Effector CD8-positive, alpha-beta T cell (primary cell): Measurements from ENCODE around the gene SPRR1A.
"Not testable (repeated sequence)": the region's sequence is repeated elsewhere in the genome, so short reads cannot be mapped to it uniquely, and the experiment has no call there.

Experiments used
- DNase-seq: peaks from one replicate; lab custom pipeline; 2025; lab: John Stamatoyannopoulos, UW

The SPRR1A gene

DNA sequence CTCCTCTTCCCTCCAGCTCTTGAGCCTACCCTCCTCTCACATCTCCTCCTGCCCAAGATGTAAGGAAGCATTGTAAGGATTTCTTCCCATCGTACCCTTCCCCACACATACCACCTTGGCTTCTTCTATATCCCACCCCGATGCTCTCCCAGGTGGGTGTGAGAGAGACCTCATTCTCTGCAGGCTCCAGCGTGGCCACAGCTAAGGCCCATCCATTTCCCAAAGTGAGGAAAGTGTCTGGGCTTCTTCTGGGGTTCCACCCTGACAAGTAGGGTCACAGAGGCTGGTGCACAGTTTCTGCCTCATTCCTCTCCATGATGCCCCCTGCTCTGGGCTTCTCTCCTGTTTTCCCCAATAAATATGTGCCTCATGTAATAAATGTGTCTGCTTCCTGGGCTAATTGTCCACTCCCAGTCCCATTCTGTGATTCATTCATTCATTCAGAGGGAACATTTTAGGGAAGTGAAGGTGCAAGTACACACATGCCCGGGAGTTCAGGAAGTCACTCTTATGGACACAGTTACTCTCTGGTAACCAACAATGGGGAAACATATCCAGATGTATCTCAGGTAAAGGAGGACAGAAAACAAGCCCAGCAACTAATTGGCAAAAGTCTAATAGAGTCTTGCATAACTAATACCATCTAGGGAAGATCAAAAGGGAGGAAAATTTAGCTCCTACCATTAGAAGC lies 11.5 kb upstream of the SPRR1A start:
- DNase-seq, result no peak

DNA sequence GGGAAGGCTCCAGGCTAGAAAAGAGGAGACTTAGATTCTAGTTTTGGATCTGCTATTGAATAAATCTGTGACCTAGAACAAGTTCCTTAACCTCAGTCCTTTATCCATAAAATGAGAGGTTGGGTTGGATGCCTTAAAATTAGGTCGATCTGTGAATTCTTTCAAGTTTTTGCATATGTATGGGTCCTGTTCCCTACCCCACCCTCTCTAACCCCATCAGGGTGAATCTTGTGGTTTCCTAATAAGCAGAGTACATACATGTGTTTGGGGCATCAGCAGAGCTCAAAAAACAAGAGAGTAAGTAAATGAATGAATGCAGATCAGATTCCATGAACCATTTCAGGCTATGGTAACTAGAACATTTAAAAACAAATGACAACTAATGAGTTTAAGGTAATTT lies 7.2 kb upstream of the SPRR1A start:
- DNase-seq, result no peak

DNA sequence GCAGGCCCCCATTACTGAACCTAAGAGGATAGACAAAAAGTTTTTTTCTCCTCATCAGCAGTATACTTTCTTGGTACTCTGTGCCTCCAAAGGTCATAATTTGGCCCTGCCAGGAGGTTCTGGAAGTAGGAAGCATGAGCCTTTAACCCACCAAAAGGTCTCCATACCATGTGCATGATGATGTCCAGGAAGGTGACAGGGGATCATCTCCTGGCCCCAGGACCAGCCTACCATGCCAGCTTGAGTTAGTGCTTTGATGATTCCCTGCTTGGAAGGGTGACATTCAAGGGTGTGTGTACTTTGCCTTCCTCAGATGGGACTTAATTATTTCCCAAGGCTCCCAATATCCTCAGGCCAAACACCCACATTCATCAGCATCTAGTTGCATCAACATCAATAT lies 6.3 kb upstream of the SPRR1A start:
- DNase-seq, result no peak

DNA sequence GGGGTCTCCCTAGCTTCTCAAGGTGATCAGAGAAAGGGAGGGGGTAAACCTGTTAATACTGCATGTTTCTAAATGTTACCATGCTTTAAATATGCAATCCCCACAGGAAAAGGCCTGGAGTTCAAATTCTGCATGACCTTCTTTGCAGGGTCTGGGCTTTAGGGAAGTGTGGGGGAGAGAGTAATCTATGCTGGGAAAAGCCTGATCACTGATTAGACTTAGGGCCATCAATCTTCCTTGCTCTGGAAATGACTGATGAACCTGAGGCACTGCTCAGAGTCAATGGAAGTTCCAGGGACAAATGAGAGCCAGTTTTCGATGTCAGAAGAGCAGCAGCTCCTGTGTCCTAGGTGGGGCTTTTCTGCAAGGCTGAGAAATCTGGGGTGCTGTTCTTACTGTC lies 3.2 kb upstream of the SPRR1A start:
- DNase-seq, result no peak

DNA sequence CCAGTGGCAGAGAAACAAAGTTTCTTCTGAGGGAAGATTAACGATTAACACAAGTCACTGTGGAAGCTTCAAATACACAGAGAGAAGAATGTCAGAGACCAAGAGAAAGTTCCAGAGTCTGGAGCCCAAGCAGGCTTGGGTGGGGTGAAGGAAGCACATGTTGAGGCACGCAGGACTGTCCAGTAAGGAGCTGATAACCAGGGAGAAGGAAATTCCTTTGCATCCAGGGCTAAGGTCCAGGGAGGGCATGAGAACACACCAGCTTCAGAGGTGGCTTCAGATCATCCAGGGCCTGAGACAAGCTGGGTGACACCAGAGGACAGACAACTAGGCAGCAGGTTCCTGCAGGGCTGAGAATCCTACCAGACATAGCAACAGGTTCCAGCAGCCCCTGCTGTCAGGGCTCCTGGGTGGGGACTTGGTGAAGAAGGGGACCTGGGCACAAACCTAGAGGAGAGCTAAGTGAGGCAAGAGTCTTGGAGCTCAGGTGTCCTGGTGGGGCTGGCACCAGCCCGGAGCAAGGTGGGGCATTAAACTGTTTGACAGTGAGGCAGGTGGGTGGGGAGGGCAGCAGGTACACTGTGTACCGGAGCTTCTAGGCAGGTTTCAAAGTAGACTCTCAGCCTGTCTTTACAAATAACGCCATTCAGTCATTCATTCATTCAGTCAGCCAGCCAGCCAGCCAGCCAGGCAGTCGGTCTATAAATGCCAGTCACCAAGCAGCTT lies 2.6 kb upstream of the SPRR1A start:
- DNase-seq, result no peak

DNA sequence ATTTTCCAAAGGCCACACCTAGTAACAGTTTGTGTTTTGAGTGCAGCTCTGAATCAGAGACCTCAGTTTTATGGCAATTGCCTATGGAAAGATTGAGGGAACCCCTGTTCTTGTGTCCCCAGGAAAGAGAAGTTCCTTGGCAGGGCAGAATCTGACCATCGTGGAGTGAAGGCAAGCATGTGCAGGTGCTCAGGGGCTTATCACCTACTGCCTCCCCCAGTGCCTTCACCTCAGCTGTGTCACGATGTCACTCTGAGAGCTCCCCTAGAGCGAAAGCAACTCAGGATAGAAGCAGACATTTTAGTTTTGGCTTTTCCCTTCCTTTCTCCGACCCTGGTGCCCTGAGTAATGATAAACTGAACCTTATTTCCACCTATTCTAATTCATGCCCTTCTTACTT lies 1.8 kb upstream of the SPRR1A start:
- DNase-seq, result no peak

GRCh38 chr1:152983234-152983633 lies 647 bp upstream of the SPRR1A start:
- DNase-seq, result no peak

GRCh38 chr1:152986578-152986977 lies 2.7 kb downstream of the SPRR1A start:
- no peak for DNase-seq

- no peak for DNase-seq
These were observed 9.3 kb downstream of the SPRR1A start for GRCh38 chr1:152993186-152993585.

GRCh38 chr1:152995842-152996241 lies 12.0 kb downstream of the SPRR1A start:
- no peak for DNase-seq

DNA sequence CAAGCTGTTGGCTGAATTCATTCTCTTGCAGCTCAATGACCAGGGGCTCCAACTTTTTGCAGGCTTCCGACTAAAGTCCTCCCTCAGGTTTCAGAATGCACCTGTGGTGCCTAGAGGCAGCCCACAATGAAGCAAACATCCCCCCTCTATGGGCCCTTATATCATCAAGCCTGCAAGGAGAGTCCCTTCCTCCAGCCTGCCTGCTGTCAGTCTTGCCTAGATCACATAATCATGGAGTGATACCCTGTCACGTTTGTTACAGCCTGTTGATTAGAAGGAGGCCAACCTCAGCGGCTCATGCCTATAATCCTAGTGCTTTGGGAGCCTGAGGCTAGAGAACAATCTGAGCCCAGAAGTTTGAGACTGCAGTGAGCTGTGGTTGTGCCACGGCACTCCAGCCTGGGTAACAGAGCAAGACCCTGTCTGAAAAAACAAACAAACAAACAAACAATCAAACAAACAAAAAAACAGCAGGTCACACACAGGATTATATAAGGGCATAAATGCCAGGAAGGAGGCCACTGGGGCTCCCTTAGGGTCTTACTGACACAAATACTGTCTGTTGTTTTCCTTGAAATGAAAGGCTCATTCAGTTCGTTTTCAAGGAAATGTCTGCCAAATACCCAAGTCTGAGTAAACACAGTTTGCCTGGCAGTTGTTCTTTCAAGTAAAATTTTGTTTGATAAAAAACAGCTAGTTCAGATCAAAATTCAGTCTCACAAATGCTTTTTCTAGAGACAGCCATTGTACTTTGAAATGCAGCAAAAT lies 12.9 kb downstream of the SPRR1A start:
- DNase-seq, result no peak

DNA sequence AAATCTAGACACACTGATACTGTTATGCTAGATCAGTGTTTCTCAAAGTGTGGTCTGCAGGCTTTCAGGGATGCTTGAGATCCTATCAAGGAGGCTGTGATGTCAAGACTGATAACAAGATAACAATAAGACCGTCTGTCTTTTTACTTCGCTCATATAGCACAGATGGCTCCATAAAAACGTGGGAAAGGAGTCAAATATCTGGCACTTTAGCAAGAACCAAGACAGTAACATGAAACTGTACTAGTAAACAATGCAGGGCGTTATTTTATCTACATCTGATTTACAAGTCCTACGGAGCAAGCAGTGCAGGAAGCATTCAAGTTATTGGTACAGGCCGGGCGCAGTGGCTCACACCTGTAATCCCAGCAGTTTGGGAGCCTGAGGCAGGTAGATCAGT lies 14.0 kb downstream of the SPRR1A start:
- DNase-seq, result no peak

- no peak for DNase-seq
These were observed 14.6 kb downstream of the SPRR1A start for GRCh38 chr1:152998476-152998875.

GRCh38 chr1:152999818-153000217 lies 15.9 kb downstream of the SPRR1A start:
- DNase-seq, result no peak

DNA sequence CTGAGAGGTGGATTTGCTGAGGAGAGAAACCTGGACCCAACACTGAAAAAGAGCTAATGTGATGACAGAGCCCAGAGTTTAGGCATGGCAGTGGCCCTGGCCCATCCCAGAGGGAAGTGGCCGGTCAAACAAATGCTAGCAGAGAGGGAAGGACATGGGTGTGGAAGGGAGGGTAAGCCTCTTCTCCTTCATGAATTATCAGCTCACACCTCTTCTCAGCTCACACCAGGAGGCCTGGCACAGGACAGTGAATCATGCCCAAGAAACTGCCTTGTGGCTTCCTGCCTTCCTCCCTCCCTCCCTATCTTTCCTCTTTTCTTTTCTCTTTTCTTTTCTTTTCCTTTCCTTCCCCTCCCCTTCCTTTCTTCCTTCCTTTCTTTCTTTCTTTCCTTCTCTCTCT lies 16.4 kb downstream of the SPRR1A start:
- DNase-seq, result no peak

DNA sequence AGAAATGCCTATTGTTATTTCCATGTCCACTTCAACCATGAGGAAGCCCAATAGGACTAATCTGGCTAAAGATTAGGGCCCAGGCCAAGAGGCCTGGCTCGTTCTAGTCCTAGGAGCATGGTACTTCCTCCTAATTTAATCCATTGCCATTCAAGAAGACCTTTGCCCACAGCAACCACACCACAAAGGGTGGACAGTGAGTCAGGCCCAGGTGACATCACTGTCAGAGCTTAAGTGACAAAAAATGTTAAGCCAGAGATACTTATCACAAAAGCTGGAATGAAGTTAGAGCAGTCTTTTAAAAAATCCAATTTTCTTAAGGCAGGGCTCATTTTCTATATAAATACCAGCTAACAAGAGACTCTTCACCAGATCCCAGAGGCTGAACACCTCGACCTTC lies 17.5 kb downstream of the SPRR1A start, which contains the start of gene SPRR3:
SPRR3 (plus strand) TSS at position 368 of the 400 bp plus-strand sequence. CDS start 1,272 bp downstream, outside the sequence.
- no peak for DNase-seq

DNA sequence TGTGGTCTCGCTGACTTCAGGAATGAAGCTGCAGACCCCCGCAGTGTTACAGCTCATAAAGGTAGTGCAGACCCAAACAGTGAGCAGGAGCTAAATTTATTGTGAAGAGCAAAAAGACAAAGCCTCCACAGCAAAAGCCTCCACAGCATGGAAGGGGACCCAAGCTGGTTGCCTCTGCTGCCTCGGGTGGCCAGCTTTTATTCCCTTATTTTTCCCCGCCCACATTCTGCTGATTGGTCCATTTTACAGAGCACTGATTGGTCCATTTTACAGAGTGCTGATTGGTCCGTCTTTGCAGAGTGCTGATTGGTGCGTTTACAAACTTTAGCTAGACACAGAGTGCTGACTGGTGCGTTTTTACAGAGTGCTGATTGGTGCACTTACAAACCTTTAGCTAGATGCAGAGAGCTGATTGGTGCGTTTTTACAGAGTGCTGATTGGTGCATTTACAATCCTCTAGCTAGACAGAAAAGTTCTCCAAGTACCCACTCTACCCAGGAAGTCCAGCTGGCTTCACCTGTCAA lies 27.4 kb downstream of the SPRR1A start:
- not testable (repeated sequence) for DNase-seq

- DNase-seq, result not testable (repeated sequence)
These were observed 37.9 kb downstream of the SPRR1A start for GRCh38 chr1:153021829-153022228.

DNA sequence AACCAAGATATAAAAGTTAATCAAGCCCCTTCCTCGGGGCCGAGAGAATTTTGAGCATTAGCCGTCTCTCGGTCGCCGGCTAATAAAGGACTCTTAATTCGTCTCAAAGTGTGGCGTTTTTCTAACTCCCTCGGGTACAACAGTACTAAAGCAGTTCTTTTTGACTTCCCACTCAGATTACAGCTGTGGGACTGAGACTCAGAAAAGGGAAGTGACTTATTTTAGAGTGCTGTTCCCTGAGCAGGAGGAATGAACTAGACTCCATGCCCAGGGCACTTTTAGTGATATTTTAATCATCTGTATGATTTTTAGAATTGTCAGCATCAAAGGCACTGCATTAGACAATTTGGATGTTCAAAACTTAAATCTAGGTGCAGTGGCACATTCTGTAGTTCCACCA lies 38.5 kb downstream of the SPRR1A start:
- DNase-seq, result not testable (repeated sequence)

DNA sequence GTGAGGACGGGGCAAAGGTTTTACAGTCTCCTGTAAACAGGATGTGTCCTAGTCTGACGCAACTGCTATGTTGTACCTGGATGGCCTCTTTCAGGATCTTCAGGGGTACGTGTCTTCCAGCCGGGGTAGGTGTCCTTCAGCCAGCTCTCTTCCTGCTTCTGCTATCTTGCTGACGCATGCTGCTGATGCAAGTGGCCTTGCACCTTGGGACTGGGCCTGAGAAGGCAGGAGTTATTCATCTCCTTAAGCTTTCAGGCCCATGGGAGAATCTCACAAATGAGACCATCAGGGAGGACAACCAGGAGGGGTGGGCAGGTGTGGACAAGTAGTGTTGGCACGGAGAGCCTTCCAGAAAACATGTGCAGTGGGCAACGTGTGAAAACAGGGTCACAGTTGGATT lies 39.2 kb downstream of the SPRR1A start:
- DNase-seq, result no peak

DNA sequence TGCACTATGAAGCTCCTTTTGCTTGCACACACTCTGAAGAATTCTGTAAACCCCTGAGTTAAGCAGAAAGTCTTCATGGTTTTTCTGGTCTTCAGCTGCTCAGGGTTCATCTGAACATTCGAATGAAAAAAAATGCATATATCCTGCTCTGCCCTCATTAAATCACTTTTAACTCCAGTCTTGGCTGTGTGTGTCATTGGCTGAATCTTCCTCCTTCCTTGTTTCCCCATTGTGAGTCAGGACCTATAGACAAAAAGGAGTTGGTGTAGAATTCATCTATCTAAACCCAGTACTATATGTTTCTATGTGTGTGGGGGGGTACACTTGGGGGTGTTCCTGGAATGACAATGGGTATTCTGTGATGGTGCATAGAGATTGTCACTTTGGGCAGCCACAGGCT lies 40.5 kb downstream of the SPRR1A start:
- no peak for DNase-seq

GRCh38 chr1:153025797-153026196 lies 41.9 kb downstream of the SPRR1A start:
- DNase-seq, result no peak

GRCh38 chr1:153028766-153029165 lies 44.9 kb downstream of the SPRR1A start:
- DNase-seq, result no peak
